ENCODE measurements around the gene CAPZA1.

CAPZA1 gene

DNA sequence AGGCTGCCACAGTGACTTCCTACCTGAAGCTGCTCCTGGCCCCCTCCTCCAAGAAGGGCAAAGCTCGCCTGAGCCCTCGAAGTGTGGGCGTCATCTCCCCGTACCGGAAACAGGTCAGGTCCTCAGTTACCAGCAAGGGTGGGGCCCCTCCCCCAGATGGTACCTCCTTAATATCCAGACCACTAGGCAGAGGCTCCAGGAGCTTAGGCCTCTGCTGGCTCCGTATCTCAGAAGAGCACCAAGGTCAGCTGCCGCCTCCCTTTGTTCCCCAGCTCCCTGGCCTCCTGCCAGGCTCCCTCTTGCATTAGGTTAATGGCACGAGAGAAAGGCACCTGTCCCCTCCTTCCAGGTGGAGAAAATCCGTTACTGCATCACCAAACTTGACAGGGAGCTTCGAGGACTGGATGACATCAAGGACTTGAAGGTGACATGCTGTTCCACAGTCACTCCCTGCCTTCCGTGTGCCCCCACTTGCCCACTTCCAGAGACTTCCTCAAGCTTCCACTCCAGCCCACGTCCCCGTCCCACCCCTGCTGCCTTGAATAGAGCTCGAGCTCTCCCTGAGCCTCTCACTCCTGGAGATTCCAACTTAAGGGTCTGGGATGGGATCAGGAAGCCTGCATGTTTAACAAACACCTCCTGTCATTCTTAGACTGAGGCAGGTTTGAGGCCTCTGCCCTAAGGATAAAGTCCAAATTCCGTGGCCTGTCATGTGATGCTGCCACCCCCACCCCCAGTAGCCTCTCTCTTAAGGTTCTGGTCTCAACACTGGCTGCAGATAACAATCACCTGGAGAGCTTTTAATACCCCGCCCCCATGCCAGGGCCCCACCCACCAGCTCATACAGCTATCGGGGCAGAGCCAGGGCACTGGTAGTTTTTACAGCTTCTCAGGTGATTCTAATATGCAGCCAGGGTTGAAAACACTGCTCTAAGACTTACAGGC is 79.0 kb downstream of the CAPZA1 start:
- peak; percentile 46 for DNase-seq

GRCh38 chr1:112699425-112700144 is 80.0 kb downstream of the CAPZA1 start:
- Histone ChIP-seq H3K36me3 (peaks cover 17% of the 10 kb centered on the region), H3K27me3 (no peaks in the 10 kb centered on the region), H3K9me3 (no peaks in the 10 kb centered on the region), H3K4me3 (ENCODE audit: low read depth, low read length) (no peak overlapping the region), H3K4me1 (peaks cover 39% of the 10 kb centered on the region)
- no peak for DNase-seq
- no peak for TF ChIP-seq CTCF (IDR thresholded peaks at IDR 0.05; ENCODE audit: low read depth, low read length)

More for the DNA sequence above, 79.0 kb downstream of the CAPZA1 start:
- no peaks in the 10 kb centered on the region for H3K27me3 ChIP-seq
- H3K9me3 ChIP-seq, result no peaks in the 10 kb centered on the region
- peaks cover 37% of the 10 kb centered on the region for H3K4me1 ChIP-seq
- H3K4me3 ChIP-seq (ENCODE audit: low read depth, low read length), result no peak overlapping the region
- peaks cover 17% of the 10 kb centered on the region for H3K36me3 ChIP-seq
- TF ChIP-seq CTCF (IDR thresholded peaks at IDR 0.05; ENCODE audit: low read depth, low read length), result no peak

- H3K9me3 ChIP-seq, result no peaks in the 10 kb centered on the region
- H3K4me1 ChIP-seq, result peaks cover 47% of the 10 kb centered on the region
- TF ChIP-seq CTCF (IDR thresholded peaks at IDR 0.05; ENCODE audit: low read depth, low read length), result peak; percentile 30
- peaks cover 14% of the 10 kb centered on the region for H3K36me3 ChIP-seq
- H3K27me3 ChIP-seq, result no peaks in the 10 kb centered on the region
- 0 out of 2 replicates have a peak overlapping the region, but pooled peaks have one; percentile 9 for H3K4me3 ChIP-seq (ENCODE audit: low read depth, low read length)
- DNase-seq, result peak; percentile 97
These were observed 80.9 kb downstream of the CAPZA1 start for GRCh38 chr1:112700290-112701226.

DNA sequence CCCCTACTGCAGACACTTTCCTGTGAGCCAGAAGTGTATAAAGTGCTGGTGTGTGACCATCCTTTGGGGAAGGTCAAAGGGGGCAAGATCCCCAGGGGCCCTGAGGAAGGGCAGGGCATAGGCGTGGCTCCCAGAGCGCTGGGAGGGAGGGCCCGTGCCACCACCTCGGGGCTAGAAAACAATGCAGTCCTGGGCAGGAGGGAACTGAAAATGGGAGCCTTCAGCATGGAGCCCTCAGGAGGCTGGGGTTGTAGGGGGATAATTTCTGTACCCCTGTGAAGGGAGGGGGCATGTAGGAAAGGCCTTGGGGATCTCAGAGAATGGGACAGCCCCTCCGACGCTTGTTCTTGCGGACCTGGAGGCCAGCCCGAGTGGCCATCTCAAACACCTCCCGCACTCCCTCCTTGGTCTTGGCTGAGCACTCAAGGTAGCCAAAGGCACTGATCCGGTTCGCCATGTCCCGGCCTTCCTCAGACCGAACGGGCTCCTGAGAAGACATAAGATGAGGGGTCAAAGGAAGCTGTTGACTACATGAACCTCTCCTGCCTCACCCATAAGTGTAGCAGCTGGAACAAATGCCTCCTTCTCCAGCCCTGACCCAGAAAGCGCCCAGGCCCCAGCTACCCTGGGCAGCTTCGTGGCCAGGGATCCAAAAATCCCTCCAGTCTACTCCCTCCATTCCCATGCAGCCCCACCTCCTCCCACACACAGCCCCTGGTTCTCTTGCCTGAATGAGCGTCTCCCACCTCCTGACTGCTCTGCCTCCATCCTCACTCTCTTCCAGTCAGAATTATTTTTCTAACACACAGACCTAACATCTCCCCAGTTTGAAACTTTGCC is 81.8 kb downstream of the CAPZA1 start:
- H3K36me3 ChIP-seq, result peaks cover 14% of the 10 kb centered on the region
- H3K4me3 ChIP-seq (ENCODE audit: low read depth, low read length), result 0 out of 2 replicates have a peak overlapping the region, but pooled peaks have one; percentile 9

More for the DNA sequence above, 81.8 kb downstream of the CAPZA1 start:
- Histone ChIP-seq H3K9me3 (no peaks in the 10 kb centered on the region), H3K27me3 (no peaks in the 10 kb centered on the region), H3K4me1 (peaks cover 52% of the 10 kb centered on the region)
- no peak for TF ChIP-seq CTCF (IDR thresholded peaks at IDR 0.05; ENCODE audit: low read depth, low read length)
- DNase-seq, result no peak
